Stimulated activated CD4-positive, alpha-beta T cell treated with anti-CD3 and anti-CD28 coated beads, Interleukin-1b, Interleukin-23, amount 100 ng/mL, for 4 hours (primary cell): ENCODE results near the gene IER5L.
"Not testable (repeated sequence)": the region's sequence is repeated elsewhere in the genome, so short reads cannot be mapped to it uniquely, and the experiment has no call there.

ENCODE experiments used
- DNase-seq, 2 donors: peaks; one replicate each; pipeline ENCODE4 v3.0.0-alpha.2; 2020; ENCODE audit warnings: low read depth in 2 of 2

Gene IER5L

GRCh38 chr9:129139233-129139992 is 38.6 kb downstream of the IER5L start:
- peak; percentile 42 to 80 for DNase-seq

DNA sequence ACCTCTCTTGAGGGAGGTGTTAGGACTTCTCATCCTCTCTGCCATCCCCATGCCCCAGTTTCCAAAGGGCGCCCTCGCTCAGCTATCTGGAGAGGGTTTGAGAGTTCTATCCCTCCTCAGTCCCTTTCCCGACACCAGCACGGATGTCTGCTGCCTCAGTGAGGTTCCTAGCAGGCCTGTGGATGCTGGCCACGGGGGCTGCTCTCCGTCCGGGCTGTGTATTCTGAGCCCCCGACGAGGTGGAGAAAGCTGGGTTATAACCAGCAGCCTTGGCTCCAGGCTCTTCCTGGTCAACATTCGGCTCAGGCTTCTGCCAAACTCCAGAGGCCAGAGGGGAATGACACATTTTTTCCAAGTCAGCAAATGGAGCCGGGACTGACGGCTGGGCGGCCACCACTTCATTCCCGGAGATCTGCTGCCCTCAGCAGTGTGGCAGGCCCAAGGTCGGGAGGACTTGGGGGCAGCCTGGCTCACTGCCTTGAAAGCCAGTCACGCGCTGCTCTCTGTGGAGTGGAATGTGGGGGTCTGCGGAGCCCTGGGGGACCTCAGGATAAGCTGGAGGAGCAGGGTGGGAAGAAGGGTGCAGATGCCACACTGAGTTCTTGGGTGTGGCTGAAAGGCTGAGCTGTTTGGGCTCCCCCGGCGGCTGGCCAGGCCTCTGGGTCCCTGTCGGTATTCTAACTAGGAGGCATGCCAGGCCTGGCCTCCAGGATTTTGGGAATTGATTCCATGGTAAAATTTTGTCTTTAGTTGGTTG is 39.4 kb downstream of the IER5L start:
- DNase-seq, result no peak

GRCh38 chr9:129138144-129138462 is 40.0 kb downstream of the IER5L start:
- no peak for DNase-seq

DNA sequence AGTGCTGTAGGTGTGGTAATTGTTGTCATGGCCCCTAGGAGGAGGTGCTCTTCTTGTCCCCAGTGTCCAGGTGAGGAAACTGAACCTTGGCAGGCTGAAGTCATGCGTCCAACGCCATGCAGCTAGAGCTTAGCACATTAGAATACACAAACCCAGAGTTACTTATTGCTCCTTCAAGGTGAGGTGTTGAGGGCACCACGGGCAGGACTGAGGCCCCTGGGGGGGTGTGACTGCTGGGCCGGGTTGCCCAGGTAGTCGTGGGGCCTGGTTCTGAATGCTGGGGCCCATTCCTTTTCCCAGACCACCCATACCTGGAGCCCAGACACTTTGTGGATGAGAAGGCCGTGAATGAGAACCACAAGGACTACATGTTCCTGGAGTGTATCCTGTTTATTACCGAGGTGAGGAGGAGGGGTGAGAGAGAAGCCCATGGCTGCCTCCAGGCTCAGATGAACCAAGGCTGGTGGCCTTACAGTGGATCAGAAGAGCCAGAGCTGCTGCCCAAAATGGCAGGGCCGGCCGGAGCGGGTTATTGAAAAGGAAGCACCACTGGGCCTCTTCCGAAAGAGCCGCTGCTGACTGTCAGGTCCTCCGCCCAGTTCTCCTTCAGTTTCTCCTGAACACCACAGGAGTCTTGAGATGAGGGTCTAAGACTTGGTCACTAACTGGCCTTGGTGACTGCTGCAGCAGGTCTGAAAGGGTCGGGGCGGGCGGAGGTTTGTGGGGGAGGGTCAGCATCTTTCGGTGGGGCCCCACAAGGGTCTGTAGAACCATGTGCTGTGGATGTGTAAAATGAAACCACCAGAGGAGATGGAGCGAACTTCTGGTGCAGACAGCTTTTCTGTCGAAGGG is 40.5 kb downstream of the IER5L start:
- no peak for DNase-seq

DNA sequence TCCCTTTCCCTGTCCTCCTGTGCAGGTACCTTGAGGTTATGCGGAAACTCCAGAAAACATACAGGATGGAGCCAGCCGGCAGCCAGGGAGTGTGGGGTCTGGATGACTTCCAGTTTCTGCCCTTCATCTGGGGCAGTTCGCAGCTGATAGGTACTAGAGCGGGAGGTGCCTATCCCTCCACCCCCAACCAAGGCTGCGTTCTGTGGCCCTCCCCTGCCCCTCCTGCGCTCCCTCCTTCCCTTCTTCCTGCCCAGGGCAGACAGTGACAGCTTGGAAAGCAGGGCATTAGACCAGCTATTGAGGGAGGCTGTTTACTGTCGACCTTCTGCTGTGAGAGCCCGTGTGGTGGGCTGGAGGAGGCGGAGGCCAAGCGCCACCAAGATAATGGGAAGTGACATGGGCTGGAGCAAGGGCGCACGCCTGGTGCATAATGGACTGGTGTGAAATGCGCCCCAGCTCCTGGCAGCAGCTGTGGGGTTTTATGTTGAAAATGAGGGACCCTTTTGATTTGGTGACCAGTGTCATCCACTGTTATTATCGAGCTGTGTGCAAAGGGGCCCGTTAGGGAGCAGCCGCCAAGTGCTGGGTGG is 41.5 kb downstream of the IER5L start:
- no peak for DNase-seq

DNA sequence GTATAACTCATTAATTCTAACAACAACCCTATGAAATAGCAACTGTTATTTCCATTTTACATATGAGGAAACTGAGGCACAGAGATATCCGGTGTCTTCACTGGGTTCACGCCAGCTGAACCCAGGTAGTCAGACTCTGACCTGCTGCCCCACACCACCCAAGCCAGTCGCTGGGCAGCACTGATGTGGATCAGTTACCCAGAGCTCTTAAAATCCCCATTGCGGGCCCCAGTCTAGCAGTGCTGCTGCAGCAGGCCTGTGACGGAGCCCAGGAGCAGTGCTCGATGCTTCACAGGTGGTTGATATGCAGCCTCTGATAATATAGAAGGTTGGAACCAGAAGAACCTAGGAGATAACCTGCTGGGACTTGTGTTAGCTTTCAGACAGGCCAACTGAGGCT is 42.6 kb downstream of the IER5L start:
- no peak for DNase-seq

DNA sequence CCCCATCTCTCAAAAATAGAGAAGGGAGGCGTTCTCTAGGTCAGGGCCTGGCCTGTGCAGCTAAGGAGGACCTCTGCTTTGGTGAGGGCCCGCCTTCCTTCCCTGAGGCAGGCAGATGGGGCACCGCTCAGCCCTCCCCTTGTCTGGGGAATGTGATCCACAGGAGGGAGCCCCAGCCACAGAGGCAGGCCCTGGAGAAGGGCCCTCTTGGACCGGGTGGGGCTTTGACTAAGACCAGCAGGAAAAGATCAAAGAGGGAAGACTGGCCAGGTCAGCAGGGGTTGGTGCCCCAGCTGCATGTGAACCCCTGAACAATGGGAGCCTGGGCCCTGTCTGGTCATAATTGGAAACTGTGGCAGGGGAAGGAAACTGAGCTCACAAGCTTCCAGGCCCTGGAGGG is 45.0 kb downstream of the IER5L start:
- DNase-seq, result no peak

- DNase-seq, result peak; percentile 78 to 86
Measured at GRCh38 chr9:129131300-129132145, 46.5 kb downstream of the IER5L start.

GRCh38 chr9:129130791-129131190 is 47.3 kb downstream of the IER5L start:
- no peak for DNase-seq

DNA sequence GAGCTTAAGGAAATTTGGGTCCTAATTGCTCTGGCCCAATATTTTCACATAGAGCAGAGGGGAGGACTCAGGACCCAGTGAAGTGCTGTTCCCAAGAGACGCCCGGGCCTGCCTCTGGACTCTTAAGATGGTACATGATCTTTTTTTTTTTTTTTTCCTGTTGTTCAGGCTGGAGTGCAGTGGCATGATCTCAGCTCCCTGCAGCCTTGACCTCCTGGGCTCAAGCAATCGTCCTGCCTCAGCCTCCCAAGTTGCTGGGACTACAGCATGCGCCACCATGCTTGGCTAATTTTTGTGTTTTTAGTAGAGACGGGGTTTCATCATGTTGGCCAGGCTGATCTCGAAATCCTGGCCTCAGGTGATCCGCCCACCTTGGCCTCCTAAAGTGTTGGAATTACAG is 47.8 kb downstream of the IER5L start:
- not testable (repeated sequence) for DNase-seq

GRCh38 chr9:129128689-129129088 is 49.4 kb downstream of the IER5L start:
- no peak for DNase-seq

DNA sequence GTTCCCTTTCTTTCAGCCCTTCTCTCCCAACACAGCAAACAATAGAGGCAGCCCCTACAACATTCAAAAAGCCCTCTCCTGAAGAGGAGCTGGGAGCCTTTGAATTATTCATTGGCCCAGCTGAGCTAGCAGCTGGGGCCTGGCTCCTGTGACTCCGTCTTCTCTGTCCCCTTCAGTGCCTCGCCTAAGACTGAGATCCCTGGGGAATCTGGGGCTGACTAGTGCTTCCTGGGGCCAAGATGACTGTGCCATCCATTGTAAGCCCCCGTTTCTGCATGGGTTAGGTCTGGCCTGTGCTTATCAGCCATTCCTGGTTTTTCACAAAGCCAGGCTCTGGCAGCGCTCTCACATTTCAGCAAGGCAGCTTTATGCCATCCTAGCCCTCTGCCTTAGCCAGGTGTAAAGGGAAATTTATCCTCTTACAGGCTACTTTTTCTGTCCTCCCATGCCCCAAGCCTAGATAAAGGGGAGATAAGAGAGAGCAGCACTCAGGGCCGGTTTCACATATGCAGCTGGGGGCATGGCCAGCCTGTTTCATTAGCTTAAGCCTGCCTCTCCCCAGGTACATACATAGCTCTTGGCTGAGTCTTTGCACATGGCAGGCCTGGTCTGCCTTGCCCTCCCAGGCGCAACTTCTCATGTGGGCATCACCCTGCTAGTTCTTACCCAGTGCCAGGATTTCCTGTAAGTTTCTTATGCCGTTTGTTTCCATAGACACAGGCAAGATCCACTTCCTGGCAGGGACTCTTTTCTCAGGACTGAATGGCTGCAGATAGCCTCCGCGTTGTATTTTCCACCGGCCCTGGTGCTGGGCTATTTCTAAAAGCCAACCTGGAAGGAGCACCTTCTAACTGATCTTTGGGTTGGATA is 51.1 kb downstream of the IER5L start:
- no peak for DNase-seq
